ENCODE data around the gene SVIL. TPM values are rescaled to one million over a fixed set of nuclear protein-coding genes. Genes with fewer than 3 reads are reported as not detected.
"Not testable (repeated sequence)": the region's sequence is repeated elsewhere in the genome, so short reads cannot be mapped to it uniquely, and the experiment has no call there.

The SVIL gene
- total RNA-seq, 1 experiment from 2014 or later = 23.7 TPM

- DNase-seq (ENCODE audit: low read depth) = not testable (repeated sequence)
Observed at GRCh38 chr10:29487884-29488266, 146.9 kb downstream of the SVIL start.

GRCh38 chr10:29487032-29487883 lies 147.5 kb downstream of the SVIL start:
- not testable (repeated sequence) for DNase-seq (ENCODE audit: low read depth)

DNA sequence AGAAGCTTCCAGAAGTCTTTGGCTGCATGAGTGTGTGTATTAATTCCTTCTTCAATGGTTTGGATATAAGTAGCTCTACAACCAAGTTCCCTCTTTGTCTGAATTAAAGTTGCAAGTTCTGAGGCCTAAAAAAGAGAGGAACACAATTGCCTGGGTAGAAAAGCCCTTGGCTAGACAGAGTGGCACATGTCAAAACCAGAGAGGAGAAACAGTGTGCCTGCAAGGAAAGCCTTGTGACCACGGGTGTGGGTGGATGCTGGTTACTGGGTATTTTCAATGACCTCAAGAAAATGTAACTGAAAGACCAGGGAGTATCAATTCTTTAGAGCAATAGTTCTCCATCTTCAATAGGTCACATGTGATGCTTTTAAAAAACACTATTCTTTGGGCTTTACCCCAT lies 148.3 kb downstream of the SVIL start:
- no peak for DNase-seq (ENCODE audit: low read depth)

- DNase-seq (ENCODE audit: low read depth) = not testable (repeated sequence)
Observed at GRCh38 chr10:29484677-29485076, 150.1 kb downstream of the SVIL start.

DNA sequence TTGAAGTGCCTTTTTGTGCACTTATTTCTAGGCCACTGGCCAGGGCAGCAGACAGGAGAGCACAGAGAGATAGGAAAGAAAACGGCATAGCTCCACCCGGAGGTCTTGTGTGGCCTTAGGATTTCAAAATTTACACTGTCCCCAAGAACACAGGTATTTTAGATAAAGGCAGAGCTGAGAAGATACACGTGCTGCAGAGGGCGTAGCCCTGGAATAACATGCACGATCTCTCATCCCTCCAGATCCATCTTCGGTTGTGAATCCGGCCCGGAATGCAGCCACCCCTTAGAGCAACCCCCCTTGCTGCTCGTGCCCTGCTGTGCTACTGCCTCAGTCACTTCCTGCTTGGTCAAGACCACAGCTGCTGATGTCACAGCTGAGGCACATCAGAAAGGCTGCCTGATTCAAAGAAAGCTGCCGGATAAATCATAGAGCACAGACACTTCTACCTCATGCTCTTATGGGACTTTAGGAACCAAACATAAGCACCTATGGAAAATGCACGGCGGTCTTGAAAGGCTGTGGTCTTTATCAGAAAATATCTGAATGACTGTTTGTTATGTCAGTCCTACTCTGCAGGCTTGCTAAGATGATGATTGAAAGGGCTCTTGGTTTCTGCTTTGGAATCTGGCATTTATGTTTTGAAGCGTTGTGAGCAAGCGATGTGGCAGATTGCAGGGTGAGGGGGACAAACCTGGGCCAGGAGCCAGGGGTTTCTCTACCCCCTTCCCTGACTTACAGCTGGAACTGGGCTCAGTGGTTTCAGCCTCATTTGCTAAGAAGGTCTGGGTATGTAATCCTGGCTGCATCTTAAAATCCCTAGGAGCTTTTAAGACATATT lies 152.0 kb downstream of the SVIL start:
- peak; percentile 70 for DNase-seq (ENCODE audit: low read depth)

DNA sequence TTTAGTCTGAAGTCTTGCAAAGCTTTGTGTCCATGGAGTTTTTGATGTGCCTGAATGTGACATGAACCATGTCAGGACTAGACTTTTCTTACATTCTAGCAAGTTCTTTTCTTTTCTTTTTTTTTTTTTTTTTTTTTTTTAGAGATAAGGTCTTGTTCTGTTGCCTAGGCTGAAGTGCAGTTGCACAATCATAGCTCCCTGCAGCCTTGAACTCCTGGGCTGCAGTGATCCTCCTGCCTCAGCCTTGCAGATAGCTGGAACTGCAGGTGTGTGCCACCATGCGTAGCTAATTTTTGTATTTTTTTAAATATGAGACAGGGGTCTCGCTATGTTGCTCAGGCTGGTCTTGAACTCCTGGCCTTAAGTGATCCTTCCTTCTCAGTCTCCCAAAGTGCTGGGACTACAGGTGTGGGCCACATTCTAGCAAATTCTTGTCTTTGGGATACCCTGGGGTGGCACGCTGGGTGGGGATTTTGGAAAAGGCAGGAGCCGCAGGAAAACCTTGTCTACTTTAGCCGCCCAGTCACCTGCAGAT lies 152.8 kb downstream of the SVIL start:
- no peak for DNase-seq (ENCODE audit: low read depth)

- DNase-seq (ENCODE audit: low read depth) = no peak
Observed at GRCh38 chr10:29479981-29480954, 154.5 kb downstream of the SVIL start.

- peak; percentile 27 for DNase-seq (ENCODE audit: low read depth)
Observed at GRCh38 chr10:29479081-29479925, 155.5 kb downstream of the SVIL start.

DNA sequence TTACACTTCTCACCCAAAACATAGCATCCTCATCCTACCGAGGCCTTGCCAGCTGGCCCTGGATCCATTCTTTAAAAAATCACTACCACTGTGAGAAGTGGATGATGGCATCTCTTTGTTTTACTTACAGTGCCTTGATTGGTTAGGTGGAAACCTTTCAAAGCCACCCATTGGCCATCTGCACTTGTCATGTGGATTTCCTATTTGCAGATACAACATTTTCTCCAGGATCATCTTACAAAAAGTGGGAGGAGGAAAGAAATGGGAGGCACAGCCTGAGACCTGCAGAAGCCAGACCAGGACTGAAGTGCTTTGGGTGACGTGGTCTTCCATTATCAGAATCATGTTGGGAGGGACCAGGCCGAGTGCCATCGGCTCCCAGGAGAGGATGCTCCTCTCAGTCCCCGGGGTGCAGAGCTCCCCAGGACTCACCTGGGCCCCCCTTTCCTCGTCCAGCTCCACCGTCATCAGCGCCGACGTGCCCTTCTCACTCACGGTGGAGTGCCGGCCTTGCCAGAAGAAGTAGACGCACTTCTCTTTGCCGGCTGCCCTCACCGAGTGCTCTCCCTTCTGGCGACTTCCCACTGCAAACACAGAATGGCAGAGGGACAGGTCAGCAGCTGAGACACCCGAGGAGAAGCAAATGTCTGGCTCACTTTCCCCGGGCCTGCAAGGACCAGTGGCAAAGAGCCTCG lies 161.2 kb downstream of the SVIL start:
- peak; percentile 17 for DNase-seq (ENCODE audit: low read depth)

GRCh38 chr10:29473087-29473356 lies 161.7 kb downstream of the SVIL start:
- DNase-seq (ENCODE audit: low read depth) = no peak

- no peak for DNase-seq (ENCODE audit: low read depth)
Observed at GRCh38 chr10:29472301-29473086, 162.3 kb downstream of the SVIL start.

DNA sequence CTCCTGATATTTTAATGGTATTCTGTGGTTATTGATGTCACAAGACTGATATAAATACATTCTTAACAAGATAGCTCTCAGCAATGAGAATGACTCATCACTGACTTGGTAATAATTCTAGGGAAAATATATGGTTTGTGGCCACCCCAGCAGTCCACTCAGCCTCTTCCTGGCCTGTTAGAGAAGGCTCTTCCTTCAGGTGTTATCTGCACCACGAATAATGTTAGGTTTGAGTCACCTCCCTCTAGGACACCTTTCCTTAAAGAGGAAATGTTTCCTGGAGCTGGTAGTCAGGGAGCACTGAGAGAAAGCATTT lies 163.3 kb downstream of the SVIL start:
- DNase-seq (ENCODE audit: low read depth) = peak; percentile 77

DNA sequence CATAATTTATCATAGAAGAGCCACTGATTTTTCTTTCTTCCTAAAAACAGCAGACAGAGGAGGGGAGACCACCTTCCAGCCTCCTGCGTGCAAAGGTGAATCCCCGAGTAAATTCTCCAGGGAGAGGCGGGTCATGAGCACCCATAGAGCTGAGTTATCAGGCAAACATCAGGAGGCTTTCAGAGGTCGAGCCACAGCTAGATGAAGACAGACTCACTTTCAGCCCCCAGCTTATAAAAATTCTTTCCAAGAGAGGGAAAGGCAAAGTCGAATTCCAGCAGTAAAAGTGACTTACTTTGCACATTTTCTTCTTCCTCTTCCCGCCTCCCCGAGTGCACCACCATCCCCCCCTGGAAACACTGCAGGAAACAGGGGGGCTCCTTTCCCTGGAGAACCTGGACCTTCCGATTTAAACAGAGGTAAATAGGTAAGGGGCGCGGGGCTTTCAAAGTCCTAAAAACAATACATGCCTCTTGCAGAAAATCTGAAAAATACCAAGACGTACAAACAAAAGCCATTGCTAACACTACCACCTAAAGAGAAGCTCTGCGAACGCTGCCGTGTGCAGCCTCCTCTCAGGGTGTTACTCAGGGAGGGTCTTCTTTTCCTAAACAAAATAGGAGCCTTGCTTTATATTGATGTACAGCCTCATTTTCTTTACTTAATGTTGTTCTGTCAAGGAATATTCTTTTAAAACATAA lies 163.8 kb downstream of the SVIL start:
- DNase-seq (ENCODE audit: low read depth) = no peak

GRCh38 chr10:29470355-29470705 lies 164.4 kb downstream of the SVIL start:
- DNase-seq (ENCODE audit: low read depth) = no peak

DNA sequence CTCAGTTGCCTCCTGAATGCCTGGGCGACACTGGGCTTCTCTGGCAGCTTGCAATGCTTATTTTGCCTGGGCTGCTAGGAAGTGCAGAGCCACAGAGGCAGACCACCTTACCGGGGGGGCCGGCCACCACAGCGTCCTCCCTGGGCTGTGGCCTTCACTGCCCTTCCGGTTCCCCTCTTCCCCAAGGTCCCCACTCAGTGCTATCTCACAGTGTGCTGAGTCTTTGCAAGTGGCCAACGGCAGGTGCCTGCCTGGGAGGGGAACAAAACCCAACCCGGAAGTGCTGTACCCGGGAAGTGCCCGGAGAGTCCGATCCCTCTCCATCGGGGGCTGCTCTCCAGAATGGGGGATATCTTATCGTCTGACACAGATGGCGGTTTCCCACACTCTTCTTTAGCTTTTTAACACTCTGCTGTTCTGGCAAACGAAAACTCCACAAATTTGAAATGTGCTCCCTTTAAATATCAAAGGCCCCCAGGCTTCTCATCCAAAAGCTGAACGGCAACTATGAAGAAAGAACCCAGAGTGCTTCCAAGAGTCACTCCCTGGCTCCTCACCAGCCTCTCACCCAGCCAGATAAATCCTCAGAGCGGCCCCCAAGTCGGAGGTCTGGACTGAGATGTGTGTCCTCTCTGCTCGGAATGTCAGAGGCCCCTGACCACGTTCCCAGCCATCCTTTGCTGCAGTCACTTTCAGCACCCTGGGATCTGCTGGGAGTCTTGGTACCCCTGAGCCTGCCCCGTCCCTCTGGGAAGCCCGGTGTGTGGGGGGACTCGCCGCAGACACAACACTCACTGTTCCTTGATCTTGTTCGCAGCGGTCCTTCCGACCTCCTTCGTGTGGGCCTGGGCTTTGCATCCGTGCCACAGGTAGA lies 165.1 kb downstream of the SVIL start:
- no peak for DNase-seq (ENCODE audit: low read depth)

GRCh38 chr10:29465384-29465783 lies 169.4 kb downstream of the SVIL start:
- no peak for DNase-seq (ENCODE audit: low read depth)

- DNase-seq (ENCODE audit: low read depth) = not testable (repeated sequence)
Observed at GRCh38 chr10:29464671-29465171, 170.1 kb downstream of the SVIL start.

DNA sequence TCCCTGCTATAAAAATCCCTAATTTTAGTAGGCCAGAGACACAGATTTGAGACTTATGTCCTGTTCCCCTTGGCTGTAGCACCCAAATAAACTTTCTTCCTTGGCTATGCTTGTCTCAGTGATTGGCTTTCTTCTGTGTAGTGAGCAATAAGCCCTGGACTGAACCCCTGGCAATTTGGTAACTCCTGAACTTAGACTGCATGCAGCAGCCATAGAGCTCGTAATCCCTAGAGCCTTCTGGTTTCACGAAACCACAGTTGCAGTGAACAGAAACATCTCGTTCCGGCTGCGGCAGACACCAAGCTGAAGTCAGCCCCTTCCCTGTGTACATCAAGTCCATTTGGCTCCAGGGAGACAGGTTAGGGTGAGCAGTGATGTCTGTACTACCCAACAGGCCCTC lies 173.7 kb downstream of the SVIL start:
- DNase-seq (ENCODE audit: low read depth) = no peak

Measured in RPMI7951 (cell line).